Measurements from ENCODE around the gene DNAJC1.

Gene DNAJC1

DNA sequence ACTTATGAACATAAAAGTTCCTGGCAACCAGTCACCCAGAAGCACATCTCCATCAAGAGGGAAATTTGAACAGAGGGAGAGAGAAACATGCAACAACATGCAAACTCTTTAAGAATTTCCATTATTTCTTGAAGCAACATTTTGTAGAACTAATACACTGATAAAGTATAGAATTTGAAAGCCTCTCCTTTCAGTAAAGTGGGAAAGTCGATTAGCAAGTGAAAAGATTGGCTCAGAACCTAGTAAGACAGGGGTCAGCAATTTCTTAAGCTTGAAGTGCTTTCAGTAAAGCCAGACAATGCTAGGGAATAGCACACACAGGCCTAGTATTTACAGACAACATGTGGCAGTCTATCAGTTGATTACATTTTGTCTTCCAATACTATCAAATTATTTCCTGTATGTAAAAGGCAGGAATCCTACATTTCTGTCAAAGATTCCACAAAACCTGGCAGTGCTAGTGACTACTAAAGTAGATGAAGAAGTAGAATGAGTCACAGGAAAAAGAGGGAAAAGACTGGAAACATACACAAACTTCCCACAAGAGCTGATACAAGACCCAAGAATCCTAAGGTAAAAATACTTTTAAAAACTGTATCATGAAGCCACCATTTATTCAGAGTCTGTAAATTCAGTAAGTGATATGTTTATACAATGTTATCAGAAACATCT lies 25.2 kb downstream of the DNAJC1 start:
- H3K27ac ChIP-seq (ENCODE audit: insufficient read depth in 1 of 2, low read depth in 1 of 2, low read length in 2 of 2, poor library complexity in 1 of 2, severe bottlenecking in 2 of 2), result no peak overlapping the region
- H3K4me3 ChIP-seq (ENCODE audit: control insufficient read depth in 1 of 7, extremely low read depth in 1 of 7, insufficient read depth in 4 of 7, low read depth in 2 of 7, low read length in 6 of 7), result no peak overlapping the region
- no peaks in the 10 kb centered on the region for H3K4me1 ChIP-seq (ENCODE audit: control extremely low read depth in 1 of 4, control insufficient read depth in 4 of 4, insufficient read depth in 4 of 4, low read length in 3 of 4)
- DNase-seq, result no peak
- 86% methylated on average over 1 of the region's 1 CpG for WGBS (ENCODE audit: insufficient coverage)
- ChIA-PET POLR2A (no interaction called here), CTCF (interaction anchor here (1.4 kb wide), 1 partner anchor 12 kb away, joined by 4 read pairs; no protein-coding TSS in a partner anchor)
- H3K9me3 ChIP-seq (ENCODE audit: control extremely low read depth in 1 of 5, control insufficient read depth in 4 of 5, insufficient read depth in 2 of 5, low read depth in 1 of 5, low read length in 4 of 5), result no peaks in the 10 kb centered on the region
- no peaks in the 10 kb centered on the region for H3K36me3 ChIP-seq (ENCODE audit: control insufficient read depth in 4 of 4, insufficient read depth in 4 of 4, low read length in 3 of 4)
- H3K27me3 ChIP-seq (replicated peaks in 2 of 5; ENCODE audit: control insufficient read depth in 4 of 5, insufficient read depth in 5 of 5, low read length in 4 of 5), result no peaks in the 10 kb centered on the region

DNA sequence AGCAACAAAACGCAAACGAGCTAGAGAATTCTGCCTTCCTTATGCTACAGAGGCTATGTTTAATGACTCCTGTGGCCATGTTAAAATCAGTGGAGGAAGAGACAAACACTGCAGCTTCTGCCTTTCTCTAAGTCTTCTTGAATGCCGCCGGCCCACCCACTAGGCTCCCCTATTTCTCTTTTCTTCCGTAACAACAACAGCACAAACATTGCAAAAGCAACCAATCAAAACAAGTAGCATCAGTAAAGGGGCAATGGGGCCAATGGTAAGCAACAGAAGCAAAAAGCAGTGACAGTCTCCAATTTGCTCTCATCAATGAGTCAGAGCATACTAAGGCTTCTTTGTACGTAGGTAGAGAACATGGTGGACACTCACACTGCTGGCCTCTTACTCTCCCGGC lies 26.8 kb downstream of the DNAJC1 start:
- WGBS (ENCODE audit: insufficient coverage), result 98% methylated on average over 7 of the region's 7 CpGs
- Histone ChIP-seq H3K9me3 (ENCODE audit: control extremely low read depth in 1 of 5, control insufficient read depth in 4 of 5, insufficient read depth in 2 of 5, low read depth in 1 of 5, low read length in 4 of 5) (no peaks in the 10 kb centered on the region), H3K27ac (ENCODE audit: insufficient read depth in 1 of 2, low read depth in 1 of 2, low read length in 2 of 2, poor library complexity in 1 of 2, severe bottlenecking in 2 of 2) (no peak overlapping the region), H3K36me3 (ENCODE audit: control insufficient read depth in 4 of 4, insufficient read depth in 4 of 4, low read length in 3 of 4) (no peaks in the 10 kb centered on the region), H3K4me3 (ENCODE audit: control insufficient read depth in 1 of 7, extremely low read depth in 1 of 7, insufficient read depth in 4 of 7, low read depth in 2 of 7, low read length in 6 of 7) (no peak overlapping the region), H3K4me1 (ENCODE audit: control extremely low read depth in 1 of 4, control insufficient read depth in 4 of 4, insufficient read depth in 4 of 4, low read length in 3 of 4) (peaks cover 0 to 9% (median 2%) of the 10 kb centered on the region in 4 experiments), H3K27me3 (replicated peaks in 2 of 5; ENCODE audit: control insufficient read depth in 4 of 5, insufficient read depth in 5 of 5, low read length in 4 of 5) (no peaks in the 10 kb centered on the region)
- ChIA-PET POLR2A (no interaction called here), CTCF (interaction anchor here (0.6 to 1.3 kb wide), 3 partner anchors 14 to 697 kb away, joined by 3 to 4 read pairs (median 3); no protein-coding TSS in a partner anchor)
- DNase-seq, result no peak

DNA sequence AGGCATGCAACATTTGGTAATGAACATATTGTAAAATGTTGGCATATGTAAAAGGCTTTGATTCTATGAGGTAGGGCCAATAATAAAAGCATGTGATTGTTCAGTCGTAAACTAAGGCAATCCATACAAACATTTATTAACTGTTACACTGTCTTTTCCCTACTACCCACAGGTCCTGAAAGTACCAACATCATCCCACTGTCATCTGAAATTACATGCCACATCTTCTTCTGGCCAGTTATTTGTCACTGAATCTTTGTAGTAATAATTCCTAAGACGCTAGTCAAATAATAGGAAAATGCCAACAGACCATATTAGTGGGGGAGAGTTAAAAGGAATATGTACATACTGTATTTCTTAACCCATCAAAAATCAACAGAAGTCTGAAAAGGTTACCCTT lies 27.2 kb downstream of the DNAJC1 start:
- Histone ChIP-seq H3K4me3 (ENCODE audit: control insufficient read depth in 1 of 7, extremely low read depth in 1 of 7, insufficient read depth in 4 of 7, low read depth in 2 of 7, low read length in 6 of 7) (no peak overlapping the region), H3K36me3 (ENCODE audit: control insufficient read depth in 4 of 4, insufficient read depth in 4 of 4, low read length in 3 of 4) (no peaks in the 10 kb centered on the region), H3K9me3 (ENCODE audit: control extremely low read depth in 1 of 5, control insufficient read depth in 4 of 5, insufficient read depth in 2 of 5, low read depth in 1 of 5, low read length in 4 of 5) (no peaks in the 10 kb centered on the region), H3K4me1 (ENCODE audit: control extremely low read depth in 1 of 4, control insufficient read depth in 4 of 4, insufficient read depth in 4 of 4, low read length in 3 of 4) (peaks cover 0 to 9% (median 2%) of the 10 kb centered on the region in 4 experiments), H3K27ac (ENCODE audit: insufficient read depth in 1 of 2, low read depth in 1 of 2, low read length in 2 of 2, poor library complexity in 1 of 2, severe bottlenecking in 2 of 2) (no peak overlapping the region), H3K27me3 (replicated peaks in 2 of 5; ENCODE audit: control insufficient read depth in 4 of 5, insufficient read depth in 5 of 5, low read length in 4 of 5) (no peaks in the 10 kb centered on the region)
- no peak for DNase-seq
- ChIA-PET CTCF (interaction anchor here (0.6 to 0.7 kb wide), 2 partner anchors 15 to 456 kb away, joined by 3 to 4 read pairs; no protein-coding TSS in a partner anchor), POLR2A (no interaction called here)
- no CpG with 5 or more reads among the region's 2 CpGs for WGBS (ENCODE audit: insufficient coverage)

DNA sequence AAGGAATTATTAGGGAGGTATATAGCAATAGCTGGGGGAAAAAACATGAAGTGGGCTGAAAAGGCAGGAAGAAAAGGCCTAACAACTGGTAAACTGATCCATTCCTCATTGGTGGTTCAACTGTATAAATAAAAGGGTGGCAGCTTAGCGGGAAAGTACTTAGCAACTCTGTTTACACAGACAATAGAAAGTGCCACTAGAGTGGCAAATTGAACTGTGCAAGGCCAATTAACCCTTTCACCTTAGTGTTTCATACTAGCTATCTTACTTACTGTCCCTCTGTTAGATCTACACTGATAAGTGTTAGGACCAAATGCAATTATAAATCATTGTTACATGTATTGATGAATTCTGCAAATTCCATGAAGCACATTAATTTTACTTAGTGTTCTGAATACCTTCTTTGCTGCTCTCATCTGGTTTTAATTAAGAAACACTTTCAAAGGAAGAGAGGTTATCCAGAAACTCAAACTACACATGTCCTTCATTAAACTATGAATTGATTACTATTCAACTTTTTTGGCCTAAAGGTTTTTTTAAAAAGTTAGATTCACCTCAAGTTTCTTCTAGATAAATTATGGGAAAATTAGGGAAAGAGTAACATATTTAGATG lies 28.0 kb downstream of the DNAJC1 start:
- DNase-seq, result no peak
- no peaks in the 10 kb centered on the region for H3K27me3 ChIP-seq (replicated peaks in 2 of 5; ENCODE audit: control insufficient read depth in 4 of 5, insufficient read depth in 5 of 5, low read length in 4 of 5)
- ChIA-PET POLR2A (no interaction called here), CTCF (interaction anchor here (1.2 kb wide), 2 partner anchors 13 to 27 kb away, joined by 3 to 4 read pairs; no protein-coding TSS in a partner anchor)
- H3K36me3 ChIP-seq (ENCODE audit: control insufficient read depth in 4 of 4, insufficient read depth in 4 of 4, low read length in 3 of 4), result no peaks in the 10 kb centered on the region
- H3K4me3 ChIP-seq (ENCODE audit: control insufficient read depth in 1 of 7, extremely low read depth in 1 of 7, insufficient read depth in 4 of 7, low read depth in 2 of 7, low read length in 6 of 7), result no peak overlapping the region
- no CpG with 5 or more reads among the region's 1 CpG for WGBS (ENCODE audit: insufficient coverage)
- no peak overlapping the region for H3K27ac ChIP-seq (ENCODE audit: insufficient read depth in 1 of 2, low read depth in 1 of 2, low read length in 2 of 2, poor library complexity in 1 of 2, severe bottlenecking in 2 of 2)
- peaks cover 0 to 9% (median 2%) of the 10 kb centered on the region in 4 experiments for H3K4me1 ChIP-seq (ENCODE audit: control extremely low read depth in 1 of 4, control insufficient read depth in 4 of 4, insufficient read depth in 4 of 4, low read length in 3 of 4)
- no peaks in the 10 kb centered on the region for H3K9me3 ChIP-seq (ENCODE audit: control extremely low read depth in 1 of 5, control insufficient read depth in 4 of 5, insufficient read depth in 2 of 5, low read depth in 1 of 5, low read length in 4 of 5)

DNA sequence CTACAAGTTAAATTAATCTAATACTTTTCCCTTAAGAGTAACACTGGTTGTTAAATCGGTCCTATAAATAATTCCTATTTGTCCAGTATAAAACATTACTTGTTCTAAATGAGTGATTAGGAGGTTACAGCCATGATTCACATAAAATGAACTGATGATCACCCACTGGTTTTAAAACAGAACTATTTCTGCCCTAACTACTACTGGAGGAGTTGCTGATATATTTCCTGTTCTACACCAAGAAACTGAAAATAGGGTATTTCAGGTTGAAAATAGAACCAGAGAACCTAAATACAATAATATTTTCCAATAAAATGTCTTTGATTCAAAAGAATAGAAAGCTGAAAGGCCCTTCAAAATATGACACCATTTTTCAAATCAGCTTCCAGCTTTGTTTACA lies 30.9 kb downstream of the DNAJC1 start:
- CTCF ChIA-PET, result no interaction called here
- no peaks in the 10 kb centered on the region for H3K9me3 ChIP-seq (ENCODE audit: control extremely low read depth in 1 of 5, control insufficient read depth in 4 of 5, insufficient read depth in 2 of 5, low read depth in 1 of 5, low read length in 4 of 5)
- no peaks in the 10 kb centered on the region for H3K27me3 ChIP-seq (replicated peaks in 2 of 5; ENCODE audit: control insufficient read depth in 4 of 5, insufficient read depth in 5 of 5, low read length in 4 of 5)
- WGBS (ENCODE audit: insufficient coverage), result no CpG with 5 or more reads among the region's 1 CpG
- POLR2A ChIA-PET, result no interaction called here
- DNase-seq, result no peak
- H3K27ac ChIP-seq (ENCODE audit: insufficient read depth in 1 of 2, low read depth in 1 of 2, low read length in 2 of 2, poor library complexity in 1 of 2, severe bottlenecking in 2 of 2), result no peak overlapping the region
- H3K4me3 ChIP-seq (ENCODE audit: control insufficient read depth in 1 of 7, extremely low read depth in 1 of 7, insufficient read depth in 4 of 7, low read depth in 2 of 7, low read length in 6 of 7), result no peak overlapping the region
- H3K4me1 ChIP-seq (ENCODE audit: control extremely low read depth in 1 of 4, control insufficient read depth in 4 of 4, insufficient read depth in 4 of 4, low read length in 3 of 4), result peaks cover 0 to 9% (median 2%) of the 10 kb centered on the region in 4 experiments
- no peaks in the 10 kb centered on the region for H3K36me3 ChIP-seq (ENCODE audit: control insufficient read depth in 4 of 4, insufficient read depth in 4 of 4, low read length in 3 of 4)

DNA sequence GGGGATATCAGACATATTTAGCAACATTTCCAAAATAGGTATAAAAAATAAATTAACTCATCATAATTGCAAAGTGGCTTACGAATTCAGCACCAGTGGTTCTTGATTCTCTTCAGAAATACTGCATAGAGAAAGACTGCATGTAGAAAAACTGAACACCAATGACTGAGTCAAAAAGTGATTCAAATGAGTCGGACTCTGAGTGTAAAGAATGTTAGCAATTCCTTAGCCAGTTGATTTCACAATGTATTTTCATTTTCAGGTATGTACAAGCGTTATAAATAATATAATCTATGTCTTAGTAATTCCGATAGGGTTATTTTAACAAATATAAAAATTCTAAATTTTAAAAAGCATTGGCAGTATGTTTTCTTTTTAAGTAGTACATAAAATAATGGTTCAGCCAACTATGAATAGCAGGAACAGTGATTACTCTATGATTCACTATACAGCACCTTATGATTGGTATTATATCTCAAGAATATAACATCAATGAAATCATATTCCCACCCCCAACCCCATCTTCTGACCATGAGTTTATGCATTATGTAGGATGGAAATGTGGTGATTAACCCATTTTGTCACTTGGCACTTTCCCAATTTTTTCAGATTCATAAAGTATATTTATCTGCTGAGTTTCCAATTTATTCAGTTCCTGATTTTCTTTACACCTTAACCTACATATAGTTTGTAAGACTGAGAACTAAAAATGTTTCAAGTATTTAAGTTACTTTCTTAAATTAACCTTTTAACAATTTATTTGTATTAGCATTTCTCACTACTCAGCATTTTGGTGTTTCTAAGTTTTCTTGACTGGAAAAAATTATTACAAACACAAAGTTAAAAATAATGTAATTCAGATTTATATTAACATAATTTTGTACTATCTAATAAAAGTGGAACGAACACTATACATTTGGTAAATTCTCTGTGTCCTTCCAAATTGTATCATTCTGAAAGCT lies 33.9 kb downstream of the DNAJC1 start:
- no CpG with 5 or more reads among the region's 5 CpGs for WGBS (ENCODE audit: insufficient coverage)
- ChIA-PET CTCF (interaction anchor here (0.8 kb wide), 1 partner anchor 16 kb away, joined by 3 read pairs; no protein-coding TSS in a partner anchor), POLR2A (no interaction called here)
- H3K9me3 ChIP-seq (ENCODE audit: control extremely low read depth in 1 of 5, control insufficient read depth in 4 of 5, insufficient read depth in 2 of 5, low read depth in 1 of 5, low read length in 4 of 5), result peaks cover 0 to 12% (median 0%) of the 10 kb centered on the region in 5 experiments
- no peaks in the 10 kb centered on the region for H3K27me3 ChIP-seq (replicated peaks in 2 of 5; ENCODE audit: control insufficient read depth in 4 of 5, insufficient read depth in 5 of 5, low read length in 4 of 5)
- peaks cover 0 to 9% (median 2%) of the 10 kb centered on the region in 4 experiments for H3K4me1 ChIP-seq (ENCODE audit: control extremely low read depth in 1 of 4, control insufficient read depth in 4 of 4, insufficient read depth in 4 of 4, low read length in 3 of 4)
- no peak for DNase-seq
- H3K27ac ChIP-seq (ENCODE audit: insufficient read depth in 1 of 2, low read depth in 1 of 2, low read length in 2 of 2, poor library complexity in 1 of 2, severe bottlenecking in 2 of 2), result no peak overlapping the region
- peaks cover 0 to 2% (median 0%) of the 10 kb centered on the region in 4 experiments for H3K36me3 ChIP-seq (ENCODE audit: control insufficient read depth in 4 of 4, insufficient read depth in 4 of 4, low read length in 3 of 4)
- H3K4me3 ChIP-seq (ENCODE audit: control insufficient read depth in 1 of 7, extremely low read depth in 1 of 7, insufficient read depth in 4 of 7, low read depth in 2 of 7, low read length in 6 of 7), result no peak overlapping the region
